Fibroblast of skin of right quadriceps (primary cell): Measurements from ENCODE around the gene BTBD2.

Experiments
- DNase-seq: peaks from one replicate; pipeline ENCODE4 v3.0.0-alpha.2; 2013

Gene BTBD2

DNA sequence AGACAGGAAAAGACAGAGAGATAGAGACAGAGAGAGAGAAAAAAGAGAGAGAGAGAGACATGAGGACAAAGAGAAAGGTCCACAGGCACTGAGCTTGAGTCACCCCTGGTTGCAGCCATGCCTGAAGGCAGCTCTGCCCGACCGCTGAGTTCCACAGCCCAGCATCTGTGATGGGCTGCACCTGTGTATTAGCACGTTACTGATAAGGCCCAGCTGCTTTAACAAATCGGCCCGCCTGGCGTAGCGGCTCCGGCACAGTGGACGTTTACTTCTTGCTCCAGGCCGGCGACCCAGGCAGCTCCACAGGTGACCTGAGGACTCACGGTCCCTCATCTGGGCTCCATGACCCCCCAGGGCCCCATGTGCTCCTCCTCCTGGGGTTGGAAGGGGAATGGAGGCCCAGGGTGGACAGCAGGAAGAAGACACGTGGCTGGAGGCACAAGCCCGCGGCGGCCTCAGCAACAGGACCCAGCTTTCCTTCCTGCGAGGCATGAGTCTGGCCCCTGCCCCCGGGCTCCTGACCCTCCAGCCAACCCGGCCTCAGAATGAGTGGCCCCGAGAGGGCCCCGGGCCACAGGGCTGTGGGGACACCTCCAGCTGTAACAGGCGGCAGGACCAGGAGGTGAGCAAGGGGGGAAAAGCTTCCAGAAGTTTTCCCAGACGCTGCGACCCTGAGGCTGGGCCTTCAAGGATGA, 78.5 kb downstream of the BTBD2 start:
- no peak for DNase-seq

GRCh38 chr19:1936430-1936829, 79.1 kb downstream of the BTBD2 start:
- no peak for DNase-seq

DNA sequence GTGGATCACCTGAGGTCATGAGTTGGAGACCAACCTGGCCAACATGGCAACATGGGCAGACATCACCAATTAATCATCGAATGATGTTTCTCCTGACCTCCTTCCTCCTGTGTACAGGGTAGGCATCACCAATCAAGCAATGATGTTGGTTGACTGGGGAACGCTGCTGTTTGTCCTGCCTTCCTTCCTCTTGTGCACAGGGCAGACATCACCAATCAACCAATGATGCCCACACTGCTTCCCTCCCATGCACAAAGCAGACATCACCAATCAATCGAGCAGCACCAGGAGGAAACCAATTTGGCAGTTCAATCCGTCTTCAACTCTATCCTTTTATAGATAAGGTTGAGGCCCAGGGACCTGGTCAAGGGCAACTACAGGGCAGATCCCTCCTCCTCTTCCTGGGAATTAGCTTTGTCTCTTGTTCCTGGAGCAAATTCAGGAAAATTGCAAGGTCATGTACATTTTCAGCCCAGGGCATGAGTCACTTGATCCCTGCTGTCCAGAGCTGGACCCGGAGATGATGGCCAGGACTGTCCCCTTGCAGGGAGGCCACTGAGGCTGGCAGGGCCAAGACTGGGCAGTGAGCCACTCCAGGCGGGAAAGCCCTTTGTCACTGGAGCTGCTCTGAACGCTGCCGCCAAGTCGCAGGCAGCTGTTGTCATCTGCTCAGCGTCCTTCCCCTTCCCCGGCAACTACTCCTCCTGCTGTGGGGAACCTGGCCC, 79.9 kb downstream of the BTBD2 start:
- DNase-seq: peak; percentile 26
